Loucy (cell line): ENCODE data around the gene OAF.

ENCODE experiments used
- CTCF ChIP-seq: fragments of 200-600 bp; sonication (generic); conservative IDR thresholded peaks from 2 replicates; pipeline ENCODE4 v1.5.1; 2014; ENCODE audit warnings: mild to moderate bottlenecking, antibody characterized with exemption, low read length
- EZH2phosphoT487 ChIP-seq: fragments of 200-600 bp; IDR thresholded peaks from 2 replicates; pipeline ENCODE4 v1.6.1; 2018; ENCODE audit warnings: antibody characterized with exemption, mild to moderate bottlenecking, moderate library complexity, borderline replicate concordance

DNA sequence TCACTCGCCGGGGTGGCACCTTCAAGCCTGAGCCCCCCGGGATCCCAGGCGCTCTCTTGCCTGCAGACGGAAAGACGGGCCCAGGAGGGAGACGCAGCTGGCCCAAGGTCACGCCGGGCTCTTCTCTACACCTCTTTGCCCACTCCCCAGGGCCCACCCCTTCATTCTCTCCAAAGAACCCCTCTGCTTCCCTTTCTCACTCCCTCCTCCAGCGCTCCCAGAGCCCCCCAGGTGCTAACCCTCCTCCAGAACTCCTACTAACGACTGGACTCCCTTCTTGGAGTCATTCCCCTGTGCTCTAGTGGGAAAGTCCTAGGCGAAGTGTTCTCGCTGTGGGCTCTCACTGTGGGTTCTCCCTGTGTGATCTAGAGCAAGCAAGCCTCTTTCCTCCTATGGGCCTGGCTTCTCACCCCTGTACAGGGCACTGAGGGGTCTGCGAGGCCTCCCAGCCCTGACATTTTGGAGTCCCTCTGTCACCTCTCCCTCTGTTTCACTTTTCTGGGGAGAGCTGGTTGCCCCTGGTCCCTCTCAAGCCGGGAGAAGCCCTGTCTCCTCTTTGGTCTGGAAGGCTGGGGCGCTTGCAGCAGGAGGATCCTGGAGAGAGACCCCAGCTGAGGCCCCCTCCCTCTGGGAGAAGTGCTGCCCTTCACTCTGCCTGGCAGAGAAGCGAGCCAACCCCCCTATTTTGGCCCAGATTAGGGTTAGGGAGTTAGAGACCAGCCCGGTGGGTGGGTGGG, 858 bp downstream of the OAF start:
- no peak for TF ChIP-seq CTCF
- TF ChIP-seq EZH2phosphoT487, result no peak
